GM19452 (cell line): ENCODE results near the gene PTPRG.
"Not testable (repeated sequence)": the region's sequence is repeated elsewhere in the genome, so short reads cannot be mapped to it uniquely, and the experiment has no call there.

ENCODE experiments used
- ATAC-seq: cut with Tn5 transposase; IDR thresholded peaks from one replicate; pipeline ENCODE4 v1.9.1; 2021; ENCODE audit not compliant: unreplicated experiment

PTPRG gene

GRCh38 chr3:61682671-61683548 lies 121.5 kb downstream of the PTPRG start:
- ATAC-seq = no peak

- no peak for ATAC-seq
Measured at GRCh38 chr3:61683549-61684236, 122.3 kb downstream of the PTPRG start.

- ATAC-seq = no peak
Measured at GRCh38 chr3:61684386-61684785, 123.0 kb downstream of the PTPRG start.

GRCh38 chr3:61685755-61686154 lies 124.4 kb downstream of the PTPRG start:
- ATAC-seq = no peak

- ATAC-seq = no peak
Measured at GRCh38 chr3:61686228-61686648, 124.9 kb downstream of the PTPRG start.

GRCh38 chr3:61687206-61687605 lies 125.8 kb downstream of the PTPRG start:
- no peak for ATAC-seq

- no peak for ATAC-seq
Measured at GRCh38 chr3:61687663-61688306, 126.4 kb downstream of the PTPRG start.

DNA sequence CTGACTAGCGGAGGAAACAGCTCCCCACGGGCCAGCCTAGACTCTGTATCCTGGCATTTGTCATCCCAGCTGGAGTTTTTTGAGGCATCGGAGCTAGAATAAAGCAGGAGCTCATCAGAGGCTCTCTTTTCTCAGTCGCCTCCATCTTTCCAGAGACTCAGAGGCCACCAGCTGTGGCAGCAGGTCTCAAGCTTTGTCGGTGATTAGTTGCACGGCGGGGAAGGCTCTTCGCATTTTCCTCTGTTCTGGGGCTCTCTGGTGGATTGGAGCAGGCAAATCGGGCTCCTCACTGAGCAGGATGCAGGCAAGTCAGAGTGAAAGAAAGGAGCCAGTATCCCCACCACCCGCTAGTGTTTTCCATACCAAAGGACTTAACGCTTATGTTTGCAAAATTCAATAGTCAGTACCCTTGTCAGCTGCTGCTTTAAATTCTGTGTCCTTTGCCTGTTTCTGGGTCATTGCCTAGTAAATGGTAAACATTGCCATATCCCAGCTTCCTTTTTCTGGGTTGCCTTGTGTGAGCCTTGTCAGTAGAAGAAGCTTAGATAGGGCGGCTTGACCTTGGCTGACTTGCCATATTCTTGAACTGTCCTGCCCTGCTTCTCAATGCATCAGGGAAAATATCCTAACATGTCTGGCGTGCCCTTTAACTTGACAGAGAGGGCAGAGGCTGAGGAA lies 127.1 kb downstream of the PTPRG start:
- no peak for ATAC-seq

GRCh38 chr3:61690016-61690415 lies 128.6 kb downstream of the PTPRG start:
- no peak for ATAC-seq

DNA sequence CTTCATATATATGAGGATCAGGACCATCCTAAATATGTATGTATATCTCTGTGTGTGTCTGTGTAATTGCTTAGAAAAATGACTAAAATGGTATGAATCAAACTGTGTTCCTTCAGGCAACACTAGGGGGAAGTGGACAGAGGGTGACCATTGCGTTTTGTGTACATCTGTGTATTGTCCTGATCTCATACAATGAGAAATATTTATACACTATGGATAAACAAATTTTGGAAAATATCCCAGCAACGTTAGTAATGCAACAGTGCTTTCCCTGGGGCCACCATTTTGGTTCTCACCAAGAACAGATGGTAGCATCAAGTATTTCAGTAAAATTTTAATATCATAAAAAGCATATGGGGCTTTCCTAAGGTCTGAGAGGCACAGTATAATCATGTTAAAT lies 130.1 kb downstream of the PTPRG start:
- no peak for ATAC-seq

DNA sequence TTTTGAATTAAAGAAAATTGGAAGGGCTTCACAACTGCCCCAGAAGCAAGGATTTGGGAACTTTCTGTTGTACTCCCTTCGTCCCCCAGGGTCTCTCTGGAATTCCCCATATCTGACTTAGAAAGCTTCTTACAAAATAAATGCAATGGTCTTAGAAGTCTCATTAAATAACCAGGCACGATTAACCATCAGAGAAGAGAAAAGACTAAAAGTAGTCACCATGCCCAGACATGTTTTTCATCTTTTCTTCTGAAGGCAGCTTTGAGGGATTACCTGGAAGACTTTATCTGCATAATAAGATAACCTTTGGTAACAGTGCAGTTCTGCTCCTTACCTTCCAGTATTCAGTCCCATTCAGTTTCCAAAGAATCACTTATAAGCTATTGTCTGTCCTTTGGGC lies 135.9 kb downstream of the PTPRG start:
- ATAC-seq = no peak

- not testable (repeated sequence) for ATAC-seq
Measured at GRCh38 chr3:61698278-61699072, 137.1 kb downstream of the PTPRG start.

DNA sequence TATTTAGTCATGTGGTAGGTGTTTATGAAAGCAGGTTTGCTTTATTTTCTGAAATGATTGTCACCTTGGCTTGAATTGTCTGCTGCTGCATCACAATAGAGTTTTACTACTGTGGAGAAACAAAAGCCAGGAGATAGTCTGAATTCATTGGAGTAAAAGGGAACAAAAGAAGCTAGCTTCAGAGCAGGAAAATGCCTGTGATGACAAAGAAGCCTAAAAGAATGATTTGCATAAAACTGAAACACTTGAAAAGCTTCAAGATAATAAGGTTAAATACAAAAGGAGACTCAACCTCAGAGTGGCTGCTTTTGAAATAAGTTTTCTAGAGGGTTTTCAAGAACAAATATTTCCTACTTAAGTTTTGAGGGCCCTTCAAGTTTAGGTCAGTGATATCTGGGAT lies 138.3 kb downstream of the PTPRG start:
- ATAC-seq = no peak

DNA sequence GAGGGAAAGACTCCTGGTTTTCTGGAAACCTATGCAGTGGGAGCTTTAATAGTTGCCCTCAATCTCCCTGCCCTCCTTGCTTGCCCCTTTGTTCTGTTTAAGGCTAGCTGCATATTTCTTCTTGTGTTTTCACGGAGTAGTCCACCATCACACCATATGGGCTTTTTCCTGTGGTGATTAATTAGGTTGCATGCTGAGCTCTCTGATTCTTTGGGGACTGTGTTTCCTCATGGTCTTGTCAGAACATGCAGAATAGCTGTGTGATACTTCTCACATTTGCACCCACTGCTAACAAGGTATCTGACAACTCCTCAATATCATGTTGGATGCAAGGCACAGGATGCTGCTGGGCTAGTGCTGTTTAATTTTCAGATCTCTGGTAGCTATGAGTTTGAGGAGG lies 139.6 kb downstream of the PTPRG start:
- ATAC-seq = no peak

DNA sequence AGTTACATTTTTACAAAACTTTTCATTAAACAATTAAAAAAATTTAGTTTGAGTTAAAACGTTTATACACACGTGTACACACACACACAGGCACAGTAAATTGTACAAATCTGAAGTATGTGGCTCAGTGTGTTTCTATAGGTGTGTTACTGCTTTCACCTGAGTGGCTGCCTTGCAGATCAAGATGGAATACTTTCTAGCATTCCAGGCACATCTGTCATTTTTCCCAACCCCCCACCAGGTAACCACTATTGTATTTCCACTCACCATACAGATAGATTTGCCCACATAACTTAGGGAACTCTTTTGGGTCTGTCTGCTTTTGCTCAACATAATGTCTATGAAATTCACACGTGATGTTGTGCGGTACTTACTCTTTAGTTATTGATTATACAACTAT lies 141.1 kb downstream of the PTPRG start:
- ATAC-seq = no peak

DNA sequence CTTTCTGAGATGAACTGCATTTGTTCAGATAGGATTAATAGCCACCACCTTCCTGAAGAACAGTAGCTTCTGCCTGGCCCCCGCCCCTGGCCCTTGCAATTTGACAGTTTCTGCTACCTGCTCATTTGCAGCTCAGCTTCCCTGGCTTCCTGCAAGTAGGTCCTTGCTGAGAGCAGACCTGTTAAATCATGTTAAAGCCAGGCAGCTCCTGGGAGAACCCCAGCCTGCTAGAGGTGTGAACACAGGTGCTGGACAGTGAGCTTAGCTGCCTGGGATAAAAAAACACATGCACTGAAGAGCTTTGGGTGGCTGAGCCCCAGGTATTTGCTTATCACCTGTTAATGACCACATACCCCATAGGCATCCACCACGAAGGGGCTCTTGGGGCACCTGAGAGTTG lies 143.4 kb downstream of the PTPRG start:
- ATAC-seq = no peak

GRCh38 chr3:61707492-61707891 lies 146.1 kb downstream of the PTPRG start:
- ATAC-seq = no peak

- ATAC-seq = not testable (repeated sequence)
Measured at GRCh38 chr3:61710920-61711319, 149.5 kb downstream of the PTPRG start.

DNA sequence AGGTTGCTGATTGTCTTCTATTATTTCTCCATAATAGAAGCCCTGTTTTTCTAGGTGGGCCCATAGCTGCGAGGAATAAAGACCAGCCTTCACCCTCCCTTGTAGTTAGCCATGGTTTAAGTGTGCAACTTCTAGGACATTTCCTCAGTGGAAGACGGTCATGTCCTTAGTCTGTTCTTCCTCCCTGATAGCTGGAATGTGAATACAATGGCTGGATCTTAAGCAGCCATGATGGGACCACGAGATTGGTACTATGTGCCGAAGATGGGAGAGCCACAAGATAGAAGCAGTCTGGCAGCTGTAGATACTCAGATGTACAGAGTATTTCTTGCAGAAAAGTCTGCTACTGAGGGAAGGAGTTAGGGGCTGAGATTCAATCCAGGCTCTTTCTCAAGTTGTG lies 152.9 kb downstream of the PTPRG start:
- ATAC-seq = no peak

DNA sequence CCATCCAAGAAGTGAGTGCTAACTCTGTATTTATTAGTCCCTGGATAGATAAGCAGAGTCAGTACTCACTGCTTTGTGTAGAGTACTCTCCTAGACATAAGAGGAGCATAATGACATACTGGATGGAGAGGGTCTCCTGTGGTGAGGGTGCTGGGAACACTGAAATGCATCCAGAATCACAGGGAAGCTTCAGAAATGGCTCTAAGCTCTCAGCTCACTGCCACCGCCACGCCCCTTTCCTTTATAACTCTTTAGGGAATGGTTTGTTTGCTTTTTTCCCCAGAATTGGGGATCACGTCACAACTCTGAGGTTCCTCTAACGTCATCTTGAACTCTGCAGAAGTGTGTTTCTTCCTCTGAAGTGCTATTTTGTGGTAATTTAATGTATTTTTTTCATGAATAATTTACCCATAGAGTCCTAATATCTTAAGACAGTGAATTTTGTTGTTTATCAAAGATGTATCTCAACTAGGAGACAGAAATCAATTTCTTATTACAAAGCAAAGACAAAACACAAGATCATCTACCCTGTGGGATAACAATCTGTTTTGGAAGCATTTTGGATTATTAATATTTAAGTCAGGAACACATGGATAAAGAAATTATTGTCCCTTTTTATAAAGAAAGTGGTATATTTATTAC lies 154.6 kb downstream of the PTPRG start:
- ATAC-seq = no peak
